Measurements from ENCODE around the gene SLC15A4.
A peak's percentile ranks its signal among the peaks of the same experiment; 100 is the strongest.

SLC15A4 gene

DNA sequence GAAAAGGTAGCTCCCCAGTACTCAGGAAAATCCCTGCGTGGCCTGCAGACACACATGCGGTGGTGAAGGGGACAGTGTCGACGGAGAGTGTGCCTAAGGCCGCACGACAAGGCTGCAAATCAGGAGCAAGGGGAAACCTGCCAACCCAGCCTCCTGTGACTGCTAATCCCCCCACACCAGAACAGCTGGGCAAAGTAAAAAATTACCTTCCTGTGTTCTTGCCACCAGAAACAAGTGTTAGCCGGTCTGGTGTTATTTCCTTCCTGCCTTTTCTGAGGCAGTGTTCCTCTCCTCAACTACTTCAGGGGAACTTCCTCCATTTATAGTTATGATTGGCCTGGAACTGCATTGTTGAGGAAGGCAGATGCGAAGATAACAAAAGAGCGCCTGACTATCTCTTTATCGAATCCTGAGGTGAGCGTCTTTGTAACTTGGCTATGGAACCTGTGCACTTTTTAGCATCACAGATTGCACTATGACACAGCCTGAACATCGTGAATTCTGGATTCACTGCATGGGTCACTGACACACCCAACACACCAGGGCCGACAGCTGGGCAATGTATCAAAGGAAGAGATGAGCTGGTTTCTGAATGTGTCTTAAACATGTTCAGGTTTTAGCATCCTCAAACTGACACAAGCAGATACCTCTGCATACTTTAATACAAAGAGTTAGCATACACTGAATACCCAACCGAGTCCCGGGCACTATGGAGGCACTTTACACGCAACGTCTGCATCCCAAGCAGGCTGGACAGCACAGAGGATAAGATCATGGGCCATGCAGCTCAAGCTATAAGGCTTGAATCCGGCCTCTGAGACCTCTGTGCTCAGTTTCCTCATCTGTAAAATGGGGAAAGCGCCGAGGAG is 28.9 kb downstream of the SLC15A4 start:
- POLR2A ChIA-PET = no interaction called here
- no peaks in the 10 kb centered on the region for H3K27me3 ChIP-seq (replicated peaks in 2 of 5; ENCODE audit: control insufficient read depth in 4 of 5, insufficient read depth in 5 of 5, low read length in 4 of 5)
- H3K36me3 ChIP-seq (ENCODE audit: control insufficient read depth in 4 of 4, insufficient read depth in 4 of 4, low read length in 3 of 4) = peaks cover 0 to 72% (median 46%) of the 10 kb centered on the region in 4 experiments
- 56% methylated on average over 10 of the region's 20 CpGs for WGBS (ENCODE audit: insufficient coverage)
- peak; percentile 43 to 87 (median 77) for DNase-seq
- peak overlapping the region in 1 of 7 experiments; percentile 8 for H3K4me3 ChIP-seq (ENCODE audit: control insufficient read depth in 1 of 7, extremely low read depth in 1 of 7, insufficient read depth in 4 of 7, low read depth in 2 of 7, low read length in 6 of 7)
- peaks cover 6 to 47% (median 35%) of the 10 kb centered on the region in 4 experiments for H3K4me1 ChIP-seq (ENCODE audit: control extremely low read depth in 1 of 4, control insufficient read depth in 4 of 4, insufficient read depth in 4 of 4, low read length in 3 of 4)
- H3K27ac ChIP-seq (ENCODE audit: insufficient read depth in 1 of 2, low read depth in 1 of 2, low read length in 2 of 2, poor library complexity in 1 of 2, severe bottlenecking in 2 of 2) = peak overlapping the region in 1 of 2 experiments; percentile 50
- CTCF ChIA-PET = interaction anchor here (1.0 to 2.0 kb wide), 6 partner anchors 9 to 150 kb away, joined by 3 to 12 read pairs (median 4); no protein-coding TSS in a partner anchor
- H3K9me3 ChIP-seq (ENCODE audit: control extremely low read depth in 1 of 5, control insufficient read depth in 4 of 5, insufficient read depth in 2 of 5, low read depth in 1 of 5, low read length in 4 of 5) = no peaks in the 10 kb centered on the region

DNA sequence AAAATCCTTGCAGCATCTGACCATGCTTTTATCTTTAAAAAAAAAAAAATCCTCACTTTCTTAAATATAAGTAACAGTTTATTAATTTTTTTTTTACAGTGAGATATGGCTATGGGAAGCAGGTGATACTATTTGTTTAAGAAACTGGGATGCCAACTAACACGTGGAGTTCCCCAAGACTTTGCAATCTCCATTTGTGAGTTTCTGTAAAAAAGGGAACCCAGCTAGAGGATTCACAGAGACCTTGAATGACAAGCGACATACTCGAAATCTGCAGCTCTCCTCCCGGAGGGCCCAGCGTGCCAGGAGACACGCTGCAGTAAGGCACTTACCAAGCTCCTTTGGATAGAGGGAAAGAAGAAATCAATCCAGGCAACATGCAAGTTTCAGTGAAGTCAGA is 30.1 kb downstream of the SLC15A4 start:
- CTCF ChIA-PET = interaction anchor here (0.6 to 2.7 kb wide), 6 partner anchors 8 to 149 kb away, joined by 3 to 12 read pairs (median 4); no protein-coding TSS in a partner anchor
- peaks cover 6 to 52% (median 40%) of the 10 kb centered on the region in 4 experiments for H3K4me1 ChIP-seq (ENCODE audit: control extremely low read depth in 1 of 4, control insufficient read depth in 4 of 4, insufficient read depth in 4 of 4, low read length in 3 of 4)

DNA sequence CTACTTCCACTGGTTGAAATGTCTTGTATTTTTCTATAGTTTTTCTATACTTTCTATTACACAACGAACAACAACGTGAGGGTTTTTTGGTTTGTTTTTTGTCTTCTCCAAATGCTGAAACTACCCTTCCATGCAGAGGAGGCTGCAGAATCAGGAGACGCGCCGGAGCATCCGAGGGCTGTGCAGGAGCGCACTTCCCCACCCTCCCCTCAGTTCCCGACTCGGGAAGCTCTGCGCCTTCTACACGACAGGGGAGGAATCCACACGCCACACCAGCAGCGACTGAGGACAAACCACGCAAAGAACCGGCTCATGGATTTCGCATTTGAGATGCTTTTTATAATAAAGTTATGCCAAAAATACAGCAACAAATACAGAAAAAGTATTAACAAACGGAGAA is 30.9 kb downstream of the SLC15A4 start:
- Histone ChIP-seq H3K4me3 (ENCODE audit: control insufficient read depth in 1 of 7, extremely low read depth in 1 of 7, insufficient read depth in 4 of 7, low read depth in 2 of 7, low read length in 6 of 7) (no peak overlapping the region), H3K27ac (ENCODE audit: insufficient read depth in 1 of 2, low read depth in 1 of 2, low read length in 2 of 2, poor library complexity in 1 of 2, severe bottlenecking in 2 of 2) (no peak overlapping the region), H3K9me3 (ENCODE audit: control extremely low read depth in 1 of 5, control insufficient read depth in 4 of 5, insufficient read depth in 2 of 5, low read depth in 1 of 5, low read length in 4 of 5) (no peaks in the 10 kb centered on the region), H3K36me3 (ENCODE audit: control insufficient read depth in 4 of 4, insufficient read depth in 4 of 4, low read length in 3 of 4) (peaks cover 0 to 54% (median 33%) of the 10 kb centered on the region in 4 experiments), H3K27me3 (replicated peaks in 2 of 5; ENCODE audit: control insufficient read depth in 4 of 5, insufficient read depth in 5 of 5, low read length in 4 of 5) (no peaks in the 10 kb centered on the region), H3K4me1 (ENCODE audit: control extremely low read depth in 1 of 4, control insufficient read depth in 4 of 4, insufficient read depth in 4 of 4, low read length in 3 of 4) (peaks cover 6 to 51% (median 40%) of the 10 kb centered on the region in 4 experiments)
- DNase-seq = no peak
- ChIA-PET CTCF (interaction anchor here (2.7 kb wide), 1 partner anchor 10 kb away, joined by 10 read pairs; no protein-coding TSS in a partner anchor), POLR2A (no interaction called here)
- WGBS (ENCODE audit: insufficient coverage) = 100% methylated on average over 3 of the region's 17 CpGs

More for the DNA sequence above, 30.1 kb downstream of the SLC15A4 start:
- peak in 2 of 3 donors; percentile 18 to 38 for DNase-seq
- no peak overlapping the region for H3K27ac ChIP-seq (ENCODE audit: insufficient read depth in 1 of 2, low read depth in 1 of 2, low read length in 2 of 2, poor library complexity in 1 of 2, severe bottlenecking in 2 of 2)
- no peaks in the 10 kb centered on the region for H3K27me3 ChIP-seq (replicated peaks in 2 of 5; ENCODE audit: control insufficient read depth in 4 of 5, insufficient read depth in 5 of 5, low read length in 4 of 5)
- POLR2A ChIA-PET = no interaction called here
- no peak overlapping the region for H3K4me3 ChIP-seq (ENCODE audit: control insufficient read depth in 1 of 7, extremely low read depth in 1 of 7, insufficient read depth in 4 of 7, low read depth in 2 of 7, low read length in 6 of 7)
- 76% methylated on average over 6 of the region's 6 CpGs for WGBS (ENCODE audit: insufficient coverage)
- H3K36me3 ChIP-seq (ENCODE audit: control insufficient read depth in 4 of 4, insufficient read depth in 4 of 4, low read length in 3 of 4) = peaks cover 0 to 62% (median 37%) of the 10 kb centered on the region in 4 experiments
- no peaks in the 10 kb centered on the region for H3K9me3 ChIP-seq (ENCODE audit: control extremely low read depth in 1 of 5, control insufficient read depth in 4 of 5, insufficient read depth in 2 of 5, low read depth in 1 of 5, low read length in 4 of 5)

DNA sequence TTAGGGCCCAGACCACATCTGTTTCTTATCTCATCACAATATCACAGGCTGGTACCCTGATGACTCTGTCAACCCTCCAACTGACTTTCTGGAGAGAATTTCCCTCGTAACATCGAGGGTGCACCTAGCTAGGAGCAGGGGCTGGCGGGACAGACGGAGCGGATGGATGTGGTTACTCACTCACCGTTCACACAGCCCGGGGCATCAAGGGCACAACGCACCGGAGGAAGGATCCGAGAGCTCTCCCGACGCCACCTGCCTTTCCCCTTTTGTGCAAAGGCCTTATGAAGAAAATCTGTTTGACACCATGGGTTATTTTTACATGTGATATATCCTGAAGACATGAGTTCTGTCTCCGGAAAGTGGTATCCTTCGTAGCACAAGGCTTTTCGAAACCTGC is 31.4 kb downstream of the SLC15A4 start:
- ChIA-PET POLR2A (no interaction called here), CTCF (interaction anchor here (2.7 kb wide), 1 partner anchor 10 kb away, joined by 10 read pairs; no protein-coding TSS in a partner anchor)
- H3K4me1 ChIP-seq (ENCODE audit: control extremely low read depth in 1 of 4, control insufficient read depth in 4 of 4, insufficient read depth in 4 of 4, low read length in 3 of 4) = peaks cover 6 to 50% (median 38%) of the 10 kb centered on the region in 4 experiments
- peaks cover 0 to 49% (median 31%) of the 10 kb centered on the region in 4 experiments for H3K36me3 ChIP-seq (ENCODE audit: control insufficient read depth in 4 of 4, insufficient read depth in 4 of 4, low read length in 3 of 4)
- WGBS (ENCODE audit: insufficient coverage) = 95% methylated on average over 14 of the region's 15 CpGs
- no peak overlapping the region for H3K27ac ChIP-seq (ENCODE audit: insufficient read depth in 1 of 2, low read depth in 1 of 2, low read length in 2 of 2, poor library complexity in 1 of 2, severe bottlenecking in 2 of 2)
- no peak for DNase-seq
- H3K4me3 ChIP-seq (ENCODE audit: control insufficient read depth in 1 of 7, extremely low read depth in 1 of 7, insufficient read depth in 4 of 7, low read depth in 2 of 7, low read length in 6 of 7) = no peak overlapping the region
- H3K27me3 ChIP-seq (replicated peaks in 2 of 5; ENCODE audit: control insufficient read depth in 4 of 5, insufficient read depth in 5 of 5, low read length in 4 of 5) = no peaks in the 10 kb centered on the region
- no peaks in the 10 kb centered on the region for H3K9me3 ChIP-seq (ENCODE audit: control extremely low read depth in 1 of 5, control insufficient read depth in 4 of 5, insufficient read depth in 2 of 5, low read depth in 1 of 5, low read length in 4 of 5)

DNA sequence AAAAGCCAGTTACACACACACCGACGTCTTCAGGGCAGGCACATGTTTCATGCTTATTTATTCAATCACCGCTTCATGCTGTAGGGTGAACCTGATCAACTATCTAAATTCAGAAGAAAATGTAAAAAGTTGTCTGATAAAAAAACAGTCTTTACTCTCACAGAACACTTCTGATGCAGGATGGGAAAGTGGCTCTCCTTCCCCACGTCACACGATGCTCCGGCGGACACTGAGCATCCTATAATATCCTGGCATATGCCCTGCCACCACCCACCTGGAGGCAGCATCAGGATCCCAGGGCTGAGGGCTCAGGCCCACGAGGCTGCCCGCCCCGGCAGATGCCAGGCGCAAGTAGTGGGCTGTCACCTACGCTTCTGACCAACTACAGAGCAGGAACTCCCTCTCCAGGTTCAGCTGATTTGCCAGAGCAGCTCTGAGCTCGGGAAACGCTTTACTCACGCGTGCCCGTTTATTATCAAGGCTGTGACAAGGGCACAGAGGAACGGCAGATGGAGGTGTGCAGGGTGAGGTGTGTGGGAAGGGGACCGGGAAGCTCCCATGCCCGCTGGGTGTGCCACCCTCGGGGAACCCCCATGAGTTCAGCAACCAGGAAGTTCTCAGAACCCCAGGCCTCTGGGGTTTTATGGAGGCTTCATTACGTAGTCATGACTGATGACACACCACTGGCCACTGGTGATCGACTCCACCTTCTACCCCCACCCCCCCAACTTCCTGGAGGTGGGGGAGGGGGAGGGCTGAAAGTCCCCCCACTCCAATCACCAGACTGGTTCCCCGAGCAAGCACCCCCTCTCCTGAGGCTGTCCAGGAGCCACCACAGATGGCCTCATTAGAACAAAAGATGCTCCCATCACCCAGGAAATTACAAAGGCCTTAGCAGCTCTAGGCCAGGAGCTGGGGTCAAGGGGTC is 32.1 kb downstream of the SLC15A4 start:
- ChIA-PET CTCF (interaction anchor here (2.7 kb wide), 1 partner anchor 9 kb away, joined by 10 read pairs; no protein-coding TSS in a partner anchor), POLR2A (no interaction called here)
- DNase-seq = no peak
- H3K4me1 ChIP-seq (ENCODE audit: control extremely low read depth in 1 of 4, control insufficient read depth in 4 of 4, insufficient read depth in 4 of 4, low read length in 3 of 4) = peaks cover 6 to 43% (median 34%) of the 10 kb centered on the region in 4 experiments
- no peak overlapping the region for H3K4me3 ChIP-seq (ENCODE audit: control insufficient read depth in 1 of 7, extremely low read depth in 1 of 7, insufficient read depth in 4 of 7, low read depth in 2 of 7, low read length in 6 of 7)
- H3K27ac ChIP-seq (ENCODE audit: insufficient read depth in 1 of 2, low read depth in 1 of 2, low read length in 2 of 2, poor library complexity in 1 of 2, severe bottlenecking in 2 of 2) = no peak overlapping the region
- peaks cover 0 to 42% (median 26%) of the 10 kb centered on the region in 4 experiments for H3K36me3 ChIP-seq (ENCODE audit: control insufficient read depth in 4 of 4, insufficient read depth in 4 of 4, low read length in 3 of 4)
- H3K9me3 ChIP-seq (ENCODE audit: control extremely low read depth in 1 of 5, control insufficient read depth in 4 of 5, insufficient read depth in 2 of 5, low read depth in 1 of 5, low read length in 4 of 5) = no peaks in the 10 kb centered on the region
- no peaks in the 10 kb centered on the region for H3K27me3 ChIP-seq (replicated peaks in 2 of 5; ENCODE audit: control insufficient read depth in 4 of 5, insufficient read depth in 5 of 5, low read length in 4 of 5)
- 99% methylated on average over 20 of the region's 24 CpGs for WGBS (ENCODE audit: insufficient coverage)

DNA sequence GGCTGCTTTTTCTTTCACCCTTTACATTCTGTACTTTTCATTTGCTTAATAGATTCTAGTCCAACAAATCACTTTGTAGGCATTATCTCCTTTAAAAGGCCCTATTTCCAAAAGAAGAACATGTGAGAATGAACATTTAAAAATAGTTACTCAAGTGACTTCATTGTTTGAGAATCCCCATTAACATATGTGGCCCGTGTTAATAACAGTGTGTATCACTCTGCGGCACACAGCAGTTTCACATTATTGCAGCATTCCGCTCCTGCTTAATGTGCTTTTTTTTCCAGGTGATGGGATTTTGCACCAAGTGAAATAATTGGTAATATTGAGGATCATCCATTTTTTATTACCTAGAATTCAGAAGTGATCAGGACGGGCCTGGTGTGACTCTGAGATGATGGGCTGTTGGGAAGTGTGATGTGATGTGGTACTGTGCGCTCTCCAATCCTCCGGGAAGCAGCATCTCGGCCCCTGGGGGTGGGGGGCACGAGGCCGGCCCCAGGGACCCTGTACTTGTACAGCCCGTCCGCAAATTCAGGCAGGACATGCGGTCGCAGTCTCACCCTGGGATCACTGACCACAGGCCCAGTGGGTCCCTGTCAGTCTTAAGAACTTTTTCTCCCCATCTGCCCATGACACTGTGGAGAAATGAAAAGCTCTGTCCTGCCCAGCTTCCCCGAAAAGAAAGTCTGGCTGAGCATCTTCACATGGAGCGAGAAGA is 32.9 kb downstream of the SLC15A4 start:
- POLR2A ChIA-PET = no interaction called here
- no peaks in the 10 kb centered on the region for H3K27me3 ChIP-seq (replicated peaks in 2 of 5; ENCODE audit: control insufficient read depth in 4 of 5, insufficient read depth in 5 of 5, low read length in 4 of 5)

More for the DNA sequence above, 32.9 kb downstream of the SLC15A4 start:
- CTCF ChIA-PET = interaction anchor here (2.7 kb wide), 1 partner anchor 8 kb away, joined by 10 read pairs; no protein-coding TSS in a partner anchor
- Histone ChIP-seq H3K4me1 (ENCODE audit: control extremely low read depth in 1 of 4, control insufficient read depth in 4 of 4, insufficient read depth in 4 of 4, low read length in 3 of 4) (peaks cover 6 to 37% (median 30%) of the 10 kb centered on the region in 4 experiments), H3K4me3 (ENCODE audit: control insufficient read depth in 1 of 7, extremely low read depth in 1 of 7, insufficient read depth in 4 of 7, low read depth in 2 of 7, low read length in 6 of 7) (no peak overlapping the region), H3K9me3 (ENCODE audit: control extremely low read depth in 1 of 5, control insufficient read depth in 4 of 5, insufficient read depth in 2 of 5, low read depth in 1 of 5, low read length in 4 of 5) (no peaks in the 10 kb centered on the region), H3K36me3 (ENCODE audit: control insufficient read depth in 4 of 4, insufficient read depth in 4 of 4, low read length in 3 of 4) (peaks cover 0 to 39% (median 26%) of the 10 kb centered on the region in 4 experiments), H3K27ac (ENCODE audit: insufficient read depth in 1 of 2, low read depth in 1 of 2, low read length in 2 of 2, poor library complexity in 1 of 2, severe bottlenecking in 2 of 2) (no peak overlapping the region)
- no peak for DNase-seq
- WGBS (ENCODE audit: insufficient coverage) = 97% methylated on average over 13 of the region's 15 CpGs
